Smooth muscle cell (in vitro differentiated cells): ENCODE measurements around the gene HVCN1. TPM values are rescaled to one million over a fixed set of nuclear protein-coding genes. Genes with fewer than 3 reads are reported as not detected.
"Not testable (repeated sequence)": the region's sequence is repeated elsewhere in the genome, so short reads cannot be mapped to it uniquely, and the experiment has no call there.

Experiments used
- DNase-seq: peaks from one replicate; lab custom pipeline; 2025; ENCODE audit not compliant: unreplicated experiment; lab: John Stamatoyannopoulos, UW
- H2AFZ ChIP-seq: fragments of 200-600 bp; sonication (generic); 2 replicates; pipeline ENCODE4 v1.6.0; 2016; ENCODE audit warnings: antibody characterized with exemption, low read depth, mild to moderate bottlenecking
- H3F3A ChIP-seq: fragments of 200-600 bp; sonication (generic); 2 replicates; pipeline ENCODE4 v1.6.0; 2017; ENCODE audit warnings: antibody characterized with exemption, low read depth
- H3K27ac ChIP-seq: fragments of 200-600 bp; sonication (generic); 2 replicates; pipeline ENCODE4 v1.5.1; 2016; ENCODE audit warnings: low read depth, mild to moderate bottlenecking
- H3K27me3 ChIP-seq: fragments of 200-600 bp; sonication (generic); 2 replicates; pipeline ENCODE4 v1.6.1; 2016; ENCODE audit warnings: low read depth, mild to moderate bottlenecking
- H3K36me3 ChIP-seq: fragments of 200-600 bp; sonication (generic); 2 replicates; pipeline ENCODE4 v1.5.1; 2016; ENCODE audit warnings: low read depth
- H3K4me1 ChIP-seq: fragments of 200-600 bp; sonication (generic); 2 replicates; pipeline ENCODE4 v1.5.1; 2016; ENCODE audit warnings: low read depth
- H3K4me2 ChIP-seq: fragments of 200-600 bp; sonication (generic); 2 replicates; pipeline ENCODE4 v1.6.0; 2016; ENCODE audit warnings: mild to moderate bottlenecking
- H3K4me3 ChIP-seq: fragments of 200-600 bp; sonication (generic); 2 replicates; pipeline ENCODE4 v1.5.1; 2016; ENCODE audit warnings: mild to moderate bottlenecking
- H3K79me2 ChIP-seq: fragments of 200-600 bp; sonication (generic); 2 replicates; pipeline ENCODE4 v1.6.0; 2016; ENCODE audit warnings: low read depth, mild to moderate bottlenecking
- H3K9ac ChIP-seq: fragments of 200-600 bp; sonication (generic); 2 replicates; pipeline ENCODE4 v1.6.0; 2016; ENCODE audit warnings: low read depth
- H3K9me3 ChIP-seq: fragments of 200-600 bp; sonication (generic); replicated peaks from 2 replicates; pipeline ENCODE4 v1.5.1; 2016; ENCODE audit warnings: low read depth
- H4K20me1 ChIP-seq: fragments of 200-600 bp; sonication (generic); 2 replicates; pipeline ENCODE4 v1.6.0; 2016; ENCODE audit warnings: low read depth
- WGBS: methylation state at CpG from one replicate; pipeline ENCODE4 v1.1.7; 2016; ENCODE audit warnings: low lambda C conversion rate; 5-methylcytosine and 5-hydroxymethylcytosine counted together
- polyA plus RNA-seq: library from polyadenylated mRNA; unstranded; fragments of >200 nt; fragmentation: Nextera tagmentation; extraction: Ambion mirVana; gene quantifications from 2 replicates; pipeline ENCODE4 v1.2.1, GENCODE V29; 2016
- total RNA-seq: library from RNA; depleted of rRNA; stranded (reverse); fragments of >200 nt; gene quantifications from 2 replicates; pipeline ENCODE4 v1.2.3, GENCODE V29; 2014
- TF ChIP-seq, protein P1 (sequence below): fragments of 200-600 bp; sonication (generic); IDR thresholded peaks from 2 replicates; pipeline ENCODE4 v1.5.1; 2017; ENCODE audit warnings: borderline replicate concordance, mild to moderate bottlenecking, antibody characterized with exemption; ENCODE audit not compliant: insufficient read depth, poor library complexity, severe bottlenecking

HVCN1 gene, protein sequence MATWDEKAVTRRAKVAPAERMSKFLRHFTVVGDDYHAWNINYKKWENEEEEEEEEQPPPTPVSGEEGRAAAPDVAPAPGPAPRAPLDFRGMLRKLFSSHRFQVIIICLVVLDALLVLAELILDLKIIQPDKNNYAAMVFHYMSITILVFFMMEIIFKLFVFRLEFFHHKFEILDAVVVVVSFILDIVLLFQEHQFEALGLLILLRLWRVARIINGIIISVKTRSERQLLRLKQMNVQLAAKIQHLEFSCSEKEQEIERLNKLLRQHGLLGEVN
- total RNA-seq (4.6 and 8.3 TPM in 2 replicates), polyA plus RNA-seq (5.3 and 5.5 TPM in 2 replicates)

DNA sequence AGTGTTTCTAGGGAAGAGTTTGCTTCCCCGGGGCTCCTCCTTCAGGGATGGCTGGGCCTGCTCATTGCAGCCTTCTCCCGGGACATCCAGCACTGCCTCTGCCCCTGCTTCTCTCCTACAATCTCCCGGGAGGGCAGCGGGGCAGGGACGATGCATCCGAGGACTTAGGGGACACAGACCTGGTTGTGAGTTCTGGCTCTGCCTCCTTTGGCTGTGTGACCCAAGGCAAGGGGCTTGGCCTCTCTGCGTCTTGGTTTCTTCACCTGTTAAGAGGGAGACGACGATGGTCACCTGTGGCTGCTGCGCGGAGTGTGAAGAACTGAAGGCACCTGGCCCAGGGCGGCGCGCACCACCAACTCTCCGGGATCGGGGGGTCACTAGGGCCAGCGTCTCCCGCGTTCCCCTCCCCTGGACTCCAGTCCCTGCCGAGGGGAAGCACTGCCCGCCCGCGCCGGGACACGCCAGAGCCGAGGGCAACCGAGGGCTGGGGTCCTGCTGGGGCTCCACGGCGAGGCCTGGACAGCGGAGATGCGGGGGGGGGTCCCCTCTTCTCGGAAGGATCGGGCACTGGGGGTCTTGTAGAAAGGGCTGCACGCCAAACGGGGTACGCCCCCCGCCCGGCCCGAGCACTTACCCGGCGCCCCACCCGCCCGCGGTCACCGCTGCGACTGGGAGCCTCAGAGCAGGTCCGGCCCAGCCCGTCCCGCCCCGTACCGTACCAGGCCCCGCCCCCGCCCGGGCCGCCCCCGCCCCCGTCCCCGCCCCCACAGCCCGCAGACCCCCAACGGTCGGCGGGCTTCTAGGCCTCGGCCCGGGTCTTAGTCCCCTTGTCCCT is at the start of gene HVCN1:
TSS of gene HVCN1 (minus strand) at position 670 of the 835 bp plus-strand sequence. CDS start 5,870 bp downstream, outside the sequence.
- Histone ChIP-seq H4K20me1 (no peaks in the 10 kb centered on the region), H3K27ac (no peak within 1 kb of the TSS), H2AFZ (peak within 1 kb of the TSS; percentile 93), H3K4me2 (peak within 1 kb of the TSS; percentile 95), H3K4me1 (peaks cover 9% of the 10 kb centered on the region), H3K4me3 (peak within 1 kb of the TSS; percentile 67), H3K9ac (no peak within 1 kb of the TSS), H3K36me3 (no peaks in the 10 kb centered on the region), H3F3A (no peaks in the 10 kb centered on the region), H3K9me3 (no peaks in the 10 kb centered on the region), H3K27me3 (no peaks in the 10 kb centered on the region), H3K79me2 (no peaks in the 10 kb centered on the region)
- 10% methylated on average over 38 of the region's 64 CpGs for WGBS
- TF ChIP-seq, protein P1, sequence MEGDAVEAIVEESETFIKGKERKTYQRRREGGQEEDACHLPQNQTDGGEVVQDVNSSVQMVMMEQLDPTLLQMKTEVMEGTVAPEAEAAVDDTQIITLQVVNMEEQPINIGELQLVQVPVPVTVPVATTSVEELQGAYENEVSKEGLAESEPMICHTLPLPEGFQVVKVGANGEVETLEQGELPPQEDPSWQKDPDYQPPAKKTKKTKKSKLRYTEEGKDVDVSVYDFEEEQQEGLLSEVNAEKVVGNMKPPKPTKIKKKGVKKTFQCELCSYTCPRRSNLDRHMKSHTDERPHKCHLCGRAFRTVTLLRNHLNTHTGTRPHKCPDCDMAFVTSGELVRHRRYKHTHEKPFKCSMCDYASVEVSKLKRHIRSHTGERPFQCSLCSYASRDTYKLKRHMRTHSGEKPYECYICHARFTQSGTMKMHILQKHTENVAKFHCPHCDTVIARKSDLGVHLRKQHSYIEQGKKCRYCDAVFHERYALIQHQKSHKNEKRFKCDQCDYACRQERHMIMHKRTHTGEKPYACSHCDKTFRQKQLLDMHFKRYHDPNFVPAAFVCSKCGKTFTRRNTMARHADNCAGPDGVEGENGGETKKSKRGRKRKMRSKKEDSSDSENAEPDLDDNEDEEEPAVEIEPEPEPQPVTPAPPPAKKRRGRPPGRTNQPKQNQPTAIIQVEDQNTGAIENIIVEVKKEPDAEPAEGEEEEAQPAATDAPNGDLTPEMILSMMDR: no peak
- DNase-seq: peak; percentile 54

DNA sequence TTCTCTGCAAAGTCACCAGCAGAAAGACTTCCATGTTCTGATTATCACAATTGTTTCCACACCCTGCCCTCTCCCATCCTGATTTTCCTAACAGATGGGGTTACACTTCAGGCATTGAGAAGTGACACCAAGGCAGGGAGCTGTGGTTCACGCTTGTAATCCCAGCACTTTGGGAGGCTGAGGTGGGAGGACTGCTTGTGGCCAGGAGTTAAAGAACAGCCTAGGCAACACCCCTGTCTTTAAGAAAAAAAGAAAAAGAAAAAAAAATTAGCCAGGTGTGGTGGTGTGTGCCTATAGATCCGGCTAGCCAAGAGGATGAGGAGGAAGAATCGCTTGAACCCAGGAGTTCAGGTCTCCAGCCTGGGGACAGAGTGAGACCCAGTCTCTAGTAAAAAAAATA is 48.6 kb upstream of the HVCN1 start:
- Histone ChIP-seq H3K4me2 (no peak overlapping the region), H3F3A (no peaks in the 10 kb centered on the region), H4K20me1 (peaks cover 96% of the 10 kb centered on the region), H3K9me3 (no peaks in the 10 kb centered on the region), H3K36me3 (no peaks in the 10 kb centered on the region), H3K27me3 (no peaks in the 10 kb centered on the region), H3K4me3 (no peak overlapping the region), H3K79me2 (peaks cover 100% of the 10 kb centered on the region), H3K9ac (no peak overlapping the region), H3K4me1 (peaks cover 23% of the 10 kb centered on the region), H3K27ac (no peak overlapping the region), H2AFZ (no peak overlapping the region)
- 86% methylated on average over 3 of the region's 3 CpGs for WGBS
- TF ChIP-seq, protein P1: no peak
- DNase-seq: no peak

DNA sequence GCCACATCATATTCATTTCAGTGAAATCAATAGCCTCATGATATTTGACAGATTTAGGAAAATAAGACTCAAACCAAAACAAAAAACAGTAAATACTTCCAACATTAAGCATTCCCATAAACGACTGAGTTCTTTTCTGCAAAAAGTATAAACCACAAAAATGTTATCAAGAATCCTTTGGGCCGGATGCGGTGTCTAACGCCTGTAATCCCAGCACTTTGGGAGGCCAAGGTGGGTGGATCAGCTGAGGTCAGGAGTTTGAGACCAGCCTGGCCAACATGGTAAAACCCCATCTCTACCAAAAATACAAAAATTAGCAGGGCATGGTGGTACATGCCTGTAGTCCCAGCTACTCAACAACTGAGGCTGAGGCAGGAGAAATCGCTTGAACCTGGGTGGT is 48.1 kb upstream of the HVCN1 start:
- H3K4me1 ChIP-seq: peaks cover 23% of the 10 kb centered on the region
- not testable (repeated sequence) for H3K27ac ChIP-seq, DNase-seq, H3K9ac ChIP-seq, H3K4me2 ChIP-seq, H3K9me3 ChIP-seq, H2AFZ ChIP-seq, H3K4me3 ChIP-seq, H3K36me3 ChIP-seq, H3F3A ChIP-seq, H3K27me3 ChIP-seq
- peaks cover 100% of the 10 kb centered on the region for H4K20me1 ChIP-seq
- 34% methylated on average over 5 of the region's 5 CpGs for WGBS
- peaks cover 100% of the 10 kb centered on the region for H3K79me2 ChIP-seq

DNA sequence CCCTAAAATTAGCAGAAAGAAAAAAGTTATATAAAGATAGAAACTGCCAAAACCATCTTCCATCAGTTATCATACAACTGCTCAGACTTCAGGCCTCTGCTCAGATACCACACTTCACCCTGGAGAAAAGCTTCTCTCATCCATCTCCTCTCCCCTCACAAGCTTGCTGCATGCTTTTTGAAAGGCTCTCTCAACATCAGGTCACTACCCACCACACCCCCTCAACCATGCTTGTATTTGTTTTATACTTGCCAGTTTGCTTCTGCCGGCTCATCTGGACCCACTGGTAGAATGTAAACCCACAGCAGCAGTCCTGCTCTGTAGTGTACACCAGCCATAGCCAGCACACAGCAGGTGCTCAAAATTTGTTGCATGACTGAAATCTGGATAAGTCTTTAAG is 45.0 kb upstream of the HVCN1 start:
- no peak overlapping the region for H3K4me2 ChIP-seq
- H4K20me1 ChIP-seq: peaks cover 98% of the 10 kb centered on the region
- no peak overlapping the region for H2AFZ ChIP-seq
- H3K27me3 ChIP-seq: no peaks in the 10 kb centered on the region
- 85% methylated on average over 1 of the region's 1 CpG for WGBS
- H3K9ac ChIP-seq: no peak overlapping the region
- H3K9me3 ChIP-seq: no peaks in the 10 kb centered on the region
- peaks cover 4% of the 10 kb centered on the region for H3K4me1 ChIP-seq
- no peak for DNase-seq
- H3K79me2 ChIP-seq: peaks cover 97% of the 10 kb centered on the region
- no peak overlapping the region for H3K4me3 ChIP-seq
- no peak overlapping the region for H3K27ac ChIP-seq
- H3K36me3 ChIP-seq: peaks cover 14% of the 10 kb centered on the region
- TF ChIP-seq, protein P1: no peak
- H3F3A ChIP-seq: no peaks in the 10 kb centered on the region
